ENCODE measurements around the gene TOR4A. TPM values are rescaled to one million over a fixed set of nuclear protein-coding genes. Genes with fewer than 3 reads are reported as not detected.

TOR4A gene
- total RNA-seq, 1 experiment from 2014 or later: 28.9 TPM

DNA sequence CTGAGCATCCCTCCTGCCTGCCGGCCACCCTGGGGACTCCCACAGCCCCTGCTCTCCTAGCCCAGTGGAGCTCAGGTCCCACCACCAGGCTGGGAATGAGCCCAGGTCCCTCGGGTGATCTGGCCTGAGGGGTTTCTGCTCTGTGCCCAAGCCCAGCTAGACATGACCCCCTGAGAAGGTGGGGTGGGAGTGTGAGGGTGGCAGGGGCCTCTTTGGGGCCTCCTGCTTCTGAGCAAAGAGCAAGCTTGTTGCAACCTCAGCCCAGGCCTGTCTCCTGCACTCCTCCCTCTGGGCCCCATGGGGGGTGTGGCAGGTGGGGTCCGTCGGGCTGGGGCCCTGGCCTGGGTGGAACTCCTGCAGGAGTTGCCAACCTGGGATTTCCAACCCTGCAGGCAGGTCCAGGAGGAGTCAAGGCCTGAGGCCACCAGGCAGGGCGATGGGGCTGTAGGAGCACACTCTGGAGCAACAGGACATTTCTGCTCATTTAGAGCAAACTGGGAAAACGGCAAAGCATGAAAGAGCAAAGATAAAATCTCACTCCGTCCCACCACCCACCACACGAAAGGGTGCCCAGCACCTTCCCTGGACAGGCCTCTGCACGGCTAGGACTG lies 35.9 kb downstream of the TOR4A start:
- POLR2A ChIA-PET (ENCODE audit: unreplicated experiment): no interaction called here
- Histone ChIP-seq H3F3A (ENCODE audit: low read length, unreplicated experiment) (no peaks in the 10 kb centered on the region), H3K9me3 (ENCODE audit: low read length) (no peaks in the 10 kb centered on the region), H3K4me3 (ENCODE audit: low read length) (no peak overlapping the region), H3K9ac (ENCODE audit: low read length) (no peak overlapping the region), H4K20me1 (ENCODE audit: low read length) (no peaks in the 10 kb centered on the region), H3K27ac (ENCODE audit: low read length) (0 out of 2 replicates have a peak overlapping the region, but pooled peaks have one; percentile 4), H3K4me2 (ENCODE audit: low read length) (no peak overlapping the region), H2AFZ (ENCODE audit: low read length) (no peak overlapping the region), H3K9me2 (replicated peaks; ENCODE audit: low read length) (no peaks in the 10 kb centered on the region), H3K27me3 (ENCODE audit: low read length) (no peaks in the 10 kb centered on the region), H3K4me1 (ENCODE audit: insufficient read depth, low read length) (peaks cover 29% of the 10 kb centered on the region), H3K79me2 (ENCODE audit: low read length) (no peaks in the 10 kb centered on the region), H3K36me3 (ENCODE audit: low read depth, low read length) (no peaks in the 10 kb centered on the region)
- no TSS peak for BruUV-seq (replicated peaks)
- intact Hi-C loops (cut with micrococcal nuclease): no loop called here
- CTCF ChIA-PET: no interaction called here
- ATAC-seq: no peak
- DNase-seq: no peak
- TF ChIP-seq EZH2 (IDR thresholded peaks at IDR 0.05; ENCODE audit: low read length, unreplicated experiment): no peak
- TF ChIP-seq, protein P1, sequence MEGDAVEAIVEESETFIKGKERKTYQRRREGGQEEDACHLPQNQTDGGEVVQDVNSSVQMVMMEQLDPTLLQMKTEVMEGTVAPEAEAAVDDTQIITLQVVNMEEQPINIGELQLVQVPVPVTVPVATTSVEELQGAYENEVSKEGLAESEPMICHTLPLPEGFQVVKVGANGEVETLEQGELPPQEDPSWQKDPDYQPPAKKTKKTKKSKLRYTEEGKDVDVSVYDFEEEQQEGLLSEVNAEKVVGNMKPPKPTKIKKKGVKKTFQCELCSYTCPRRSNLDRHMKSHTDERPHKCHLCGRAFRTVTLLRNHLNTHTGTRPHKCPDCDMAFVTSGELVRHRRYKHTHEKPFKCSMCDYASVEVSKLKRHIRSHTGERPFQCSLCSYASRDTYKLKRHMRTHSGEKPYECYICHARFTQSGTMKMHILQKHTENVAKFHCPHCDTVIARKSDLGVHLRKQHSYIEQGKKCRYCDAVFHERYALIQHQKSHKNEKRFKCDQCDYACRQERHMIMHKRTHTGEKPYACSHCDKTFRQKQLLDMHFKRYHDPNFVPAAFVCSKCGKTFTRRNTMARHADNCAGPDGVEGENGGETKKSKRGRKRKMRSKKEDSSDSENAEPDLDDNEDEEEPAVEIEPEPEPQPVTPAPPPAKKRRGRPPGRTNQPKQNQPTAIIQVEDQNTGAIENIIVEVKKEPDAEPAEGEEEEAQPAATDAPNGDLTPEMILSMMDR (conservative IDR thresholded peaks at IDR 0.05; ENCODE audit: low read depth, low read length): no peak
- TF ChIP-seq EZH2phosphoT487 (IDR thresholded peaks at IDR 0.05; ENCODE audit: borderline replicate concordance, low read length): no peak

DNA sequence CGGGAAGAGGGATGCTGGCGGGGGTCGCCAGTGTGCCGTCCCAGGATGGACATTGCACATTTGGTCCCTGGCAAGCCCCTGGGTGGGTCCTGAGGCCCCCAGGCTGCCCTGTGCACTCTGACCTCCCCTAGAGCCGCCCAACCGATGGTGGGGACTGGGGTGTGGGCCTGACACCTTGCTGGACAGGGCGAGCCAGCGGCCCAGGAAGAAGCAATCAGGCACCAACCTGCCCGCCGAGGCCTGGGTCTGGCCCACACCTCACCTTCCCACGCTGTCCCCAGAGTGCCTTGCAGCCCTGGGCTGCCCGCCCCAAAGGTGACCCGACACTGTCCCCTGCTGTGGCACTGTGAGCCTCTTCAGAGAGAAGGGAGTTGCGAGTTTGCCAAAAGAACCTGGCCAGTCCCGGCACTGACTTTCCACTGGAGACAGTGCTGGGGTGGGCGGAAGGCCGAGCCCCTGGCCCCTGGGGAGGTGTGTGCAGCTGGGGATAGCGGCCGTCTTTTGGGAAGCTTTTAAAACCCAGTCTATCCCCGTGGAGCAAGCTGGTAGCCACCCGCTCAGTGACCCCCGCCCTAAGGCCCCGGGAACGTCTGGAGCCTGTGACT lies 36.5 kb downstream of the TOR4A start:
- Histone ChIP-seq H3K4me1 (ENCODE audit: insufficient read depth, low read length) (peaks cover 29% of the 10 kb centered on the region), H3K4me3 (ENCODE audit: low read length) (no peak overlapping the region), H3K79me2 (ENCODE audit: low read length) (no peaks in the 10 kb centered on the region), H3K27me3 (ENCODE audit: low read length) (no peaks in the 10 kb centered on the region), H3K9ac (ENCODE audit: low read length) (no peak overlapping the region), H3K4me2 (ENCODE audit: low read length) (no peak overlapping the region), H3K9me2 (replicated peaks; ENCODE audit: low read length) (no peaks in the 10 kb centered on the region), H4K20me1 (ENCODE audit: low read length) (no peaks in the 10 kb centered on the region), H2AFZ (ENCODE audit: low read length) (no peak overlapping the region), H3K27ac (ENCODE audit: low read length) (no peak overlapping the region), H3K36me3 (ENCODE audit: low read depth, low read length) (no peaks in the 10 kb centered on the region), H3F3A (ENCODE audit: low read length, unreplicated experiment) (no peaks in the 10 kb centered on the region), H3K9me3 (ENCODE audit: low read length) (no peaks in the 10 kb centered on the region)
- DNase-seq: no peak
- TF ChIP-seq EZH2 (IDR thresholded peaks at IDR 0.05; ENCODE audit: low read length, unreplicated experiment): no peak
- TF ChIP-seq EZH2phosphoT487 (IDR thresholded peaks at IDR 0.05; ENCODE audit: borderline replicate concordance, low read length): no peak
- TF ChIP-seq, protein P1 (conservative IDR thresholded peaks at IDR 0.05; ENCODE audit: low read depth, low read length): no peak
- ChIA-PET POLR2A (ENCODE audit: unreplicated experiment) (no interaction called here), CTCF (no interaction called here)
- intact Hi-C loops (cut with micrococcal nuclease): no loop called here
- no TSS peak for BruUV-seq (replicated peaks)
- no peak for ATAC-seq
